PC-9 (cell line): Measurements from ENCODE around the gene RPS21. TPM values are rescaled to one million over a fixed set of nuclear protein-coding genes. Genes with fewer than 3 reads are reported as not detected.
A peak's percentile ranks its signal among the peaks of the same experiment; 100 is the strongest.

ENCODE experiments used
- BruUV-seq: library from RNA; stranded (reverse); fragments of 400-500 nt; replicated peaks from 2 replicates; lab custom pipeline; 2021; lab: Mats Ljungman, UMichigan
- CTCF ChIA-PET: fragments of 300-600 bp; sonication (Branson Sonifier 250); formaldehyde crosslinking; loops from one replicate; lab custom pipeline; 2022; ENCODE audit warnings: antibody characterized with exemption; lab: Charles Lee
- POLR2A ChIA-PET: fragments of 300-600 bp; sonication (Branson Sonifier 250); formaldehyde crosslinking; loops from one replicate; lab custom pipeline; 2022; ENCODE audit warnings: antibody characterized with exemption; ENCODE audit not compliant: unreplicated experiment; lab: Charles Lee
- DNase-seq, 2 experiments: peaks; one replicate each; pipeline versions ENCODE4 v3.0.0 to v3.0.0-alpha.2; 2015 to 2022; ENCODE audit warnings: mixed read lengths in 1 of 2
- H2AFZ ChIP-seq: fragments of 200-600 bp; sonication (generic); 2 replicates; pipeline ENCODE4 v1.8.1; 2017; ENCODE audit warnings: antibody characterized with exemption
- H3F3A ChIP-seq: fragments of 200-600 bp; sonication (generic); 2 replicates; pipeline ENCODE4 v1.8.1; 2017; ENCODE audit warnings: antibody characterized with exemption, mild to moderate bottlenecking, low read depth; ENCODE audit not compliant: insufficient read depth
- H3K27ac ChIP-seq: fragments of 200-600 bp; sonication (generic); 2 replicates; pipeline ENCODE4 v1.6.1; 2016; ENCODE audit warnings: mixed run types
- H3K27me3 ChIP-seq: fragments of 200-600 bp; sonication (generic); 2 replicates; pipeline ENCODE4 v1.6.1; 2016; ENCODE audit warnings: low read depth, mixed run types; ENCODE audit not compliant: insufficient read depth
- H3K36me3 ChIP-seq: fragments of 200-600 bp; sonication (generic); 2 replicates; pipeline ENCODE4 v1.6.1; 2016; ENCODE audit warnings: low read depth, mixed run types
- H3K4me1 ChIP-seq: fragments of 200-600 bp; sonication (generic); replicated peaks from 2 replicates; pipeline ENCODE4 v1.6.1; 2016; ENCODE audit warnings: mixed run types; ENCODE audit not compliant: insufficient read depth
- H3K4me2 ChIP-seq: fragments of 200-600 bp; sonication (generic); 2 replicates; pipeline ENCODE4 v1.6.1; 2017; ENCODE audit warnings: mixed run types
- H3K4me3 ChIP-seq: fragments of 200-600 bp; sonication (generic); 2 replicates; pipeline ENCODE4 v1.6.1; 2016; ENCODE audit warnings: mixed run types
- H3K79me2 ChIP-seq: fragments of 200-600 bp; sonication (generic); 2 replicates; pipeline ENCODE4 v1.6.1; 2017; ENCODE audit warnings: low read depth, mixed run types
- H3K9me2 ChIP-seq: fragments of 200-600 bp; sonication (generic); 2 replicates; pipeline ENCODE4 v1.8.1; 2017; ENCODE audit warnings: mild to moderate bottlenecking; ENCODE audit not compliant: insufficient read depth
- H3K9me3 ChIP-seq: fragments of 200-600 bp; sonication (generic); 2 replicates; pipeline ENCODE4 v1.8.1; 2016; ENCODE audit warnings: low read depth; ENCODE audit not compliant: insufficient read depth
- H4K20me1 ChIP-seq: fragments of 200-600 bp; sonication (generic); 2 replicates; pipeline ENCODE4 v1.8.1; 2017; ENCODE audit not compliant: insufficient read depth
- CTCF ChIP-seq: fragments of 200-600 bp; sonication (generic); conservative IDR thresholded peaks from 2 replicates; pipeline ENCODE4 v1.6.1; 2017; ENCODE audit warnings: mixed run types, antibody characterized with exemption, mild to moderate bottlenecking, moderate library complexity
- EZH2 ChIP-seq: fragments of 200-600 bp; sonication (generic); IDR thresholded peaks from 2 replicates; pipeline ENCODE4 v1.8.0; 2017; ENCODE audit warnings: antibody characterized with exemption, low read depth
- intact Hi-C: fragments of 100-400 bp; cut with micrococcal nuclease; formaldehyde crosslinking; loops from one replicate; pipeline ENCODE4 v1.10.0; 2022; ENCODE audit not compliant: unreplicated experiment
- total RNA-seq: library from RNA; stranded (reverse); gene quantifications from 2 replicates; pipeline ENCODE4 v1.2.3, GENCODE V29; 2021

RPS21 gene
- total RNA-seq, 1 experiment from 2014 or later, result 2,275 TPM

- CTCF ChIA-PET, result no interaction called here
- H3K27me3 ChIP-seq, result no peaks in the 10 kb centered on the region
- peak overlapping the region; percentile 91 for H3K4me2 ChIP-seq
- intact Hi-C loops, result loop anchor here (5.0 kb wide), 2 partner anchors 214 to 266 kb away; partner anchors contain the start of genes PSMA7 and SS18L1
- no peaks in the 10 kb centered on the region for H3K9me3 ChIP-seq
- POLR2A ChIA-PET, result interaction anchor here (0.6 kb wide), 2 partner anchors 18 to 23 kb away, joined by 3 read pairs; no protein-coding TSS in a partner anchor
- peaks cover 85% of the 10 kb centered on the region for H3K79me2 ChIP-seq
- TF ChIP-seq EZH2 (no peak), CTCF (no peak)
- peaks cover 8% of the 10 kb centered on the region; the same call in 1 of the 2 replicates for H3K36me3 ChIP-seq
- peaks cover 20% of the 10 kb centered on the region; the same call in 1 of the 2 replicates for H4K20me1 ChIP-seq
- H3K4me1 ChIP-seq, result peaks cover 92% of the 10 kb centered on the region
- H3K9me2 ChIP-seq, result no peaks in the 10 kb centered on the region
- peaks cover 72% of the 10 kb centered on the region for H3F3A ChIP-seq
- BruUV-seq, result no TSS peak
- H3K4me3 ChIP-seq, result peak overlapping the region; percentile 55; the same call in 1 of the 2 replicates
- DNase-seq, result no peak
- H2AFZ ChIP-seq, result no peak overlapping the region
- peak overlapping the region; percentile 86 for H3K27ac ChIP-seq
Observed at GRCh38 chr20:62355878-62356588, 30.9 kb upstream of the RPS21 start.

GRCh38 chr20:62356589-62357186 is 30.2 kb upstream of the RPS21 start:
- peaks cover 24% of the 10 kb centered on the region; the same call in 1 of the 2 replicates for H4K20me1 ChIP-seq
- ChIA-PET CTCF (no interaction called here), POLR2A (interaction anchor here (0.6 kb wide), 1 partner anchor 22 kb away, joined by 3 read pairs; no protein-coding TSS in a partner anchor)
- no peaks in the 10 kb centered on the region for H3K9me3 ChIP-seq
- no peaks in the 10 kb centered on the region for H3K27me3 ChIP-seq
- H3F3A ChIP-seq, result peaks cover 71% of the 10 kb centered on the region
- TF ChIP-seq CTCF, result no peak
- peak overlapping the region; percentile 86 for H3K27ac ChIP-seq
- H2AFZ ChIP-seq, result no peak overlapping the region
- no peaks in the 10 kb centered on the region for H3K9me2 ChIP-seq
- BruUV-seq, result no TSS peak
- H3K4me1 ChIP-seq, result peaks cover 92% of the 10 kb centered on the region
- H3K36me3 ChIP-seq, result peaks cover 4% of the 10 kb centered on the region; the same call in 1 of the 2 replicates
- H3K79me2 ChIP-seq, result peaks cover 85% of the 10 kb centered on the region
- intact Hi-C loops, result loop anchor here (5.0 kb wide), 2 partner anchors 214 to 266 kb away; partner anchors contain the start of genes PSMA7 and SS18L1
- DNase-seq, result no peak
- peak overlapping the region; percentile 55; the same call in 1 of the 2 replicates for H3K4me3 ChIP-seq
- peak overlapping the region; percentile 91 for H3K4me2 ChIP-seq

GRCh38 chr20:62357187-62357667 is 29.7 kb upstream of the RPS21 start:
- Histone ChIP-seq H3K4me3 (peak overlapping the region; percentile 55), H3K36me3 (peaks cover under 1% of the 10 kb centered on the region; the same call in 1 of the 2 replicates), H3K27ac (peak overlapping the region; percentile 86), H4K20me1 (peaks cover 27% of the 10 kb centered on the region), H3K9me2 (no peaks in the 10 kb centered on the region), H3F3A (peaks cover 69% of the 10 kb centered on the region), H3K79me2 (peaks cover 85% of the 10 kb centered on the region), H3K9me3 (no peaks in the 10 kb centered on the region), H3K4me1 (peaks cover 92% of the 10 kb centered on the region), H3K4me2 (peak overlapping the region; percentile 91), H3K27me3 (no peaks in the 10 kb centered on the region), H2AFZ (no peak overlapping the region)
- POLR2A ChIA-PET, result interaction anchor here (0.6 kb wide), 1 partner anchor 53 kb away, joined by 3 read pairs; no protein-coding TSS in a partner anchor
- CTCF ChIA-PET, result interaction anchor here (0.6 kb wide), 1 partner anchor 1598 kb away, joined by 3 read pairs; no protein-coding TSS in a partner anchor
- BruUV-seq, result no TSS peak
- no peak for TF ChIP-seq EZH2
- TF ChIP-seq CTCF, result no peak
- intact Hi-C loops, result loop anchor here (5.0 kb wide), 2 partner anchors 215 to 265 kb away; partner anchors contain the start of genes PSMA7 and SS18L1
- peak; percentile 74 to 96 for DNase-seq
